HG03432 (cell line): Measurements from ENCODE around the gene CLASP2.

Experiments used
- ATAC-seq: cut with Tn5 transposase; IDR thresholded peaks from one replicate; pipeline ENCODE4 v1.9.1; 2021; ENCODE audit warnings: mild to moderate bottlenecking, moderate library complexity; ENCODE audit not compliant: unreplicated experiment

The CLASP2 gene

DNA sequence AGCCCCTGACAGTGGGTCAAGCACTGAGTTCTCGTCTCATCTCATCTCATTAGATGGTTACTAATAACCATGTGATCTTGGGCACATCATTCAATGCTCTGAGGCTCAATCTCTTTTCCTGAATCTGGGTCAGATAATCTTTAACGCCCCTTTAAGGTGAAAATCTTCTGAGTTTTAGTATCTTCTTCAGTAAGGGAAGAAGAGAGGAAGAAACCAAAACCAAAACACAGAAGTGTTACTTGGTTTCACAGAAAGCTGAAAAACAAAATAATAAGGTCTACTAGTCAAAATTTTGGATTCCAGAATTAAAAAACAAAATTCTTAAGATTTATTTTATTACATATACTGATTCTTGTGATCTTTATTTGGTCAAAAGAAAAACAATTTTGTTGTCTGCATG, 78.2 kb downstream of the CLASP2 start:
- no peak for ATAC-seq

DNA sequence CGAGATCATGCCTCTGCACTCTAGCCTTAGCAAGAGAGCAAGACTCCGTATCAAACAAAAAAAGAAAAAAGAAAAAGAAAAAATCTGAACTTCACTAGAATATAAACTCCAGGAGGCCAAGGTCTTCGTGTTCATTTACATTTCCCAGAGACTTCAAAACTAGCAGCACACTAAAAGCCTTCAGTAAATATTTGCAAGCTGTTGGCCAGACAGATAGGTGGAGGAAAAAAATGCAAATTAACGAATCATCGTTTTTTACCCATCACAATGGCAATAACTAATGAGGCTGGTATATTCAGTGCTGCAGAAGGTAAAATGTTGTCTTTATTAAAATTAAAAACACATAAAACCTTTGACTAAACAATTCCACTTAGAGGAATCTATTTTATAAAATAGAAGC, 80.6 kb downstream of the CLASP2 start:
- ATAC-seq: no peak

DNA sequence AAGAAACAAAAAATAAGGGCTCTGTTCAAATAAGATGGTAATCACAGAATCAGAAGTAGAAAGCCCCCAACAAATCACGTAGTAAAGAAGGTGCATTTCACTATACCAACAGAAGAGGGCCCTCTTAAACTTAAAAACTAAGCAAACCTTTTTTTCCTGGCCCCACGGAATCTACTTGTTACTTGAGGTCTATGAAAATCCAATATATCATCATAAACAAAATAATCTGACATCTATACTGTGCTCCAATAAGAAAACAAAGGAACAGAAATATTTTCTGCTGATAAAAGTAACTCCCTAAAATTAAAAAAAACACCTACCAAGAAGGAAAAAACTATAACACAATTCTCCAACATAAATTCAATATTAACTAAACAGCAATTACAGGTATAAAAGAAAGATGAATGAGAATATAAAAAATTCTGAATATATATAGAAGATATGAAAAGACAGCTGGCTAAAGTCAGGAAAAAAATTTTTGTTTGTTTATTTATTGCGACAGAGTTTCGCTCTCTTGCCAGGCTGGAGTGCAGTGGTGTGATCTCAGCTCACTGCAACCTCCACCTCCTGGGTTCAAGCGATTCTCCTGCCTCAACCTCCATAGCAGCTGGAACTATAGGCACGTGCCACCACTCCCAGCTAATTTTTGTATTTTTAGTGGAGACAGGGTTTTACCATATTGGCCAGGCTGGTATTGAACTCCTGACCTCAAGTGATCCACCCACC, 81.8 kb downstream of the CLASP2 start:
- ATAC-seq: no peak

DNA sequence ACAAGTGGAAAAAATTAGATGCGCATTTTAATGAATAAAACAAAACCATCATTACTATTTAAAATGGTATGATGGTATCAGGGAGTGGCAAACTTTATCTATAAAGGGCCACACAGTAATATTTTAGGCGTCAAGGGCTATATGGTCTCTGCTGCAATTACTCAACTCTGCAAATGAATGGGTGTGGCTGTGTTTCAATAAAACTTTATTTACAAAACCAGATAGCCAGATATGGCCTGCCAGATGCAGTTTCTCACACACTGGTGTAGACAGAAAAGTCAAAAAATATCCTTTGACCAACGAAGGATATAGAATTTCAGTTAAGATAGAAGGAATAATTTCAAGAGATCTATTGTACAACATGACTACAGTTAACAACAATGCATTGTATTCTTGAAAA, 83.8 kb downstream of the CLASP2 start:
- no peak for ATAC-seq

DNA sequence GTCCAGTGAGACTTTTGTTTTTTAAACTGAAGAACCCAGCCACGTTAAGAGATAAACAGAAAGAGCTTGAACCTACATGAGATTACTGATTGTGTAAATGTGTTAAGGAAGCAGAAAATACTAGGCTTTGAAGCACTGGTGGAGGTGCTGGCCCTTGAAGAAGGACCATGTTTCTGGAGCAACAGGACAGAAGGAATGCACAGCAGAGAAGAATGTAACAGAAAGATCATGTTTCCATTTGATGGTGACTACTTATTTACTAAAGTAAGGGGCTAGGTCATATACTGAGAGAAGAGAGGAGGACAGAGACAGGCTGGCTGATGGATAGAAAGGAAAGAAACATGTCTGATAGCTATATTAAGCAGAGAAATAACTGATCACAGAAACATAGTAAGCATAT, 88.8 kb downstream of the CLASP2 start:
- no peak for ATAC-seq

DNA sequence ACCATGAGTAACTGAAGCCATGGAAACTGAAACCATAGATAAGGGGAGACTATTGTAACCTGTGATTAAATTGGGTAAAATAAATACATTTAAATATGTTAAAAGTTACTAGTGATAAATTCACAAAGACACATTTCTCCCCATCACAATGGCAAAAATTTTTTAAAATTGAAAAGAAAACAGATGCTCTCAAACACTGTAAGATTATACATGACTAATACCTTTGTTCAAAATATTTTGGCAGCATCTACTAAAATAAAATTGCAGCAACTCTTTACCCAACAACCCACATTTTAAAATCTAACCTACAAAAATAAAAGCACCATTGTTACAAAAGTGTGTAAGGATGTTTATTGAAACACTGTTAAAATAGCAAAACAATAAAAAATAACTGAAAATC, 93.3 kb downstream of the CLASP2 start:
- ATAC-seq: no peak

DNA sequence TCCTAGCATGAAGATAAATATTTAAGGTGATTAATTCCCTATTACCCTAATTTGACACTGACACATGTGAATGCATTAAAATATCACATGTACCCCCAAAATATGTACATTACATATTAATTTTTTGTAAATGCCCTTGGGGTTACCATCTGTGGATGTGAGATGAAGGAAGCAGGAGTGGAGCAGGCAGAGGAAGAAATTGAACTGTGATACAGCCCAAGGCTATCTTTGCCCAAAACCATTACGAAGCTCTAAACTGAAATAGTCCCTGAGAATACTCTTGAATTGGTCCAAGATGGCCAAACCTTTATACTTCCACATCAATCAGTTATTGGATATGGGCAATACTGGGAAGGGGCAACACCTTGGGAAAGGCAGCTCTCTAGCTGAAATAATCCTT, 105.0 kb downstream of the CLASP2 start:
- ATAC-seq: no peak

DNA sequence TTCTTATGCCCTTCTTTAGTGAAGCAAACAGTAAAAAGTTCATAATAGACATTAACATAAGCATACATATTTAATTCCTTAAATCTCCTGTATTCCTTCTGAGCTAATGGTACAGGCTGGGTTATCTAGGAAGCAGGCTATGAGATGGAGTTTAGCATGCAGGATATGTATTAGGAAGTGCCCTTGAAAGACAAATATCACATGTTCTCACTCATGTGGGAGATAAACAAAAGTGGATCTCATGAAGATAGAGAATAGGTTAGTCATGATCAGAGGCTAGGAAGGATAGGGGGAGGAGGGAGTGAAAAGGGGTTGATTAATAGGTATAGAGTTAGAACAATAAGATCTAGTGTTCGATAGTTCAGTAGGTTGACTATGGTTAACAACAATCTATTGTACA, 105.4 kb downstream of the CLASP2 start:
- ATAC-seq: no peak

DNA sequence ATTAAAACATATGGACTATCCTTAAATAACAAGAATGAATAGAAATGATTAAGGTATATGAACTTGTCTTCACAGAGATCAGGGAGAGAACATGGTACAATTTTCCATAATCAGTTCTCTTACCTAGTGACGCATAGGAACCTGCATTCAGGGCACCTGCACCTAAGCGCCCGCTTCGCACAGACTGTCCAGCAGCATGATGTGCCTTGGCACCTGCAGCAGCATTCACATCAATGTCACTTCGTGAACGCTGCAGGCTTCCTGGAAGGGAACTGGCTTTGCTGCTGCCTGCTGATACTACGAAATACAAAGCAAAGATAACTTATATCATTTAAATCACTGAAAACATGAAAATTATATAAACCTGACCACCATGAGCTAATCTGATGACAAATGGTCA, 115.2 kb downstream of the CLASP2 start:
- ATAC-seq: no peak

DNA sequence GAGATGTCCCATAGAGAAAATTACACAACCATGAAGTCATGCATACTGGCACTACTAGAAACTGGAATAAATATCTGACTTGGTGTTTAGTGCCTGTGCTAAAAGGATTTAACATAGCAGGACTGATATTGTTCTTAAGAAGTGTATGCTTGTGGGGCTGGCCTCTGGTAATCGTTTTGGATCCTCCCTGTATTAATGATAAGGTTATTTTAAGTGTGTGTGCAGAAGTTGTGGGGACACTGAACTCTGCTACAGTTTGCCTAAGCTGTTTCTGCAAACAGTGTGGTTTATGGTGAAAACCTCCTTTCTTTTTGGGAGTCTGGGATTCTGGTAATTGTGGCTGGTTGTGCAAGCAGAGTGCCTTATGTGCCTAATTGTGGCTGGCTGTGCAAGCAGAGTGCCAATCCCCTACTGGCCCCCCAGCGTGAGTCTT, 120.8 kb downstream of the CLASP2 start:
- no peak for ATAC-seq

DNA sequence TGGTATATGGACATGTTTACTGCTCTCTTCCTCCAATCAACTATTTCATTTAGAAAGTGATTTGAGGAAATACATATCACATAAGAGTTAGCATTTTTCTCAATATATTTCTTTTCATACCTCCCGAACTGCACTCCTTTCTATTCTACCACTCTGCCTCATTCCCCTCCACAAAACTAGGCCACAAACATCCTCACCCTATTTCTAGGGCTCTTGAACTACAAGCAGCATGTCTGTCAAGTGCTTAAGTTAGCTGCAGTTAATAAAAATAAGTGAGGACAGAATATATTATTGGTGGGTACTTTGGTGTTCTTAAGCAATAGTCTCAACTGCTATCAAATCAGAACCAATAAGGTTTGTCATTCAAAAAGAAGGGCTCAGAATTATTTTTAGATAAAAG, 125.1 kb downstream of the CLASP2 start:
- ATAC-seq: no peak

DNA sequence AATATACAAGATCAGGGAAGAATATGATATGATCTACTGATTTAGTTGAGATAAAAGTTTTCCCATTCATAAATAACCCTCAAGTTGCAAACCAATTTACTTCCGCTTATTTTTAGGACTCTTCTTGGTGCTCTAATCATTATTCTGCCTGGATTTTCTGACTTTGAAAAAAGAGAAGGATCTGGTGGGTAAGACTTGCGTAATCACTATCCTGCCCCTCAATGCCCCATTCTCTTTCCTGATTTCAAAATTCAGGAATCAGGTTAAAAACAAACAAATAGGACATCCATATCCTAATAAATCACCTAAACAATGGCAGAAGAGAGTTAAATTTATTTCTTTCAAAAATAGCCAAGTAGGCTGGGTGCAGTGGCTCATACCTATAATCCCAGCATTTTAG, 127.5 kb downstream of the CLASP2 start:
- ATAC-seq: no peak

DNA sequence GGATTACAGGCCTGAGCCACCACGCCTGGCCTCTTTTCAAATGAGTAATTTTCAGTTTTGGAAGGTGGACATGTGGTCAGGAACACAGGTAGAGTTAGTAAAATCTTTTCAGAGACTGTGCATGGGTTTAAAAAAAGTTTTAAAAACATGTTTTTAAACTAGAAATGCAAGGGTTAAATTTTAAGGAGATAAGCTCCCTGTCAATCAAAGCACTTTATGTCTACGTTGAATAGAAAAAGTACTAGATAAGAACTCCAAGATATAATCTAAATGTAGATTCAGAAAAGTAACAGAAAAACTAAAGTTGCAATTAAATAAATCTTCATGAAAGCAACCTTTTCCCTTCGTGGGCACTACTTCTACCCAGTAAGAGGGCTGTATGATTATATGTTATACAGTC, 131.7 kb downstream of the CLASP2 start:
- ATAC-seq: no peak

DNA sequence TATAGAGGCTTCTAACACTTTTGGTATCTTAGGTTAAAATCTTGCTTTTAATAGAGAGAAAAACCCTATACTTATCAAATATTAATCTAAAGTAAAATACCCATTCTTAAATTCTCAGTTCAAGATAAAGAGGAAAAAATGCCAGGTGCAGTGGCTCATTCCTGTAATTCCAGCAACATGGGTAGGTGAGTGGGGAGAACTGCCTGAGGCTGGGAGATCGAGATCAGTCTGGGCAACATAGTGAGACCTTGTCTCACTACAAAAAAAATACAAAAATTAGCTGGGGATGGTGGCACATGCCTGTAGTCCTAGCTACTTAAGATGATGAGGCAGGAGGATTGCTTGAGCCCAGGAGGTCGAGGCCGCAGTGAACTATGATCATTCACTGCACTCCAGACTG, 135.8 kb downstream of the CLASP2 start:
- ATAC-seq: no peak

DNA sequence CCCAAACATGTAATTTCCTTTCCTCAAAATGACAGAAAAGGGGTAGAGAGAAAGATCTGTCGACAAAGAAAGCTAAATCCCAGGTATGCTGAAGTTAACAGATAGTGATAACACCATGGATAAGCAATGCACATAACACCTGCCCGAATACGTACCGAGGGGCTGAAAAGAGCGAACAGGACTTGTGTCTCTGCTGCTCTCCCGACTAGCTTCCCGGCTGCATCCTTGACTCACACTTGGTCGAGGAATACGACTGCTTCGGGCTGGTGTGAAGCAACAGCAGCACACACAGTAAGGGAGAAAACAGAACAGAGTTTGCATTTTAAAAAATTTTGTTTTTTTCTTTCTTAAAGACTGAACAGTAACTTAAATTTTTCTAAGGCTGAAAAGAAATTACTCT, 136.4 kb downstream of the CLASP2 start:
- no peak for ATAC-seq

DNA sequence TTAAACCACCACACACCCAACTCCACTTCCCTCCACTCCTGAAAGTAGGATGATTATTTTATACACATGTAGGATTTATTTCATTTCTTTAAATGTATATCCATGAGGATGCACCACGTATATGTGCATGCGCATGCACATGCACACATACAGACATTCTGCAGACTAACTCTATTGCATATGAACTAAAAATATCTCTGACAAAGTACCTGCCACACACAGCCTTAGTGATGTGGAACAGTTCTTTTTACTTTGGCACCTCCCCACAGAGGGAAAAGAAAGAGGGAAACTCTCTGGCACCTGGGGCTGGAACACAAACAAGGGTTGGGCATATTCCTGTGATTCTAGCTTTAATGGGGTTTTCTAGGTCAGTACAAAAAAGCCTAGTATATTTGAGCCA, 138.2 kb downstream of the CLASP2 start:
- no peak for ATAC-seq

DNA sequence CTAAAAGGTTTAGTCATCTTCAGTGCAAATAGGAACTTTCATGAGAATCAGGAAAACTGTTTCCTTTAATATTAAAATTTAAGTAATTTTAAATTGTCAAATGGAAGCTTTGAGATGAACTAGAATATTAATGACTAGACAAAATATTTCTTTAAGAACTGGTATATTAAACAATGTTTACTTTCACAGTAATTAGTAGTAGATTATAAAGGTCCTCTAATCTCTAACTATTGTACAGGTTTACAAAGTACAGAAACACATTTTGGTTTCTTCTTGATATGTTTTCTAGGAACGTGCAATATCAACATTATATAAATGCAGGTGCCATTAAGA, 138.9 kb downstream of the CLASP2 start:
- no peak for ATAC-seq

DNA sequence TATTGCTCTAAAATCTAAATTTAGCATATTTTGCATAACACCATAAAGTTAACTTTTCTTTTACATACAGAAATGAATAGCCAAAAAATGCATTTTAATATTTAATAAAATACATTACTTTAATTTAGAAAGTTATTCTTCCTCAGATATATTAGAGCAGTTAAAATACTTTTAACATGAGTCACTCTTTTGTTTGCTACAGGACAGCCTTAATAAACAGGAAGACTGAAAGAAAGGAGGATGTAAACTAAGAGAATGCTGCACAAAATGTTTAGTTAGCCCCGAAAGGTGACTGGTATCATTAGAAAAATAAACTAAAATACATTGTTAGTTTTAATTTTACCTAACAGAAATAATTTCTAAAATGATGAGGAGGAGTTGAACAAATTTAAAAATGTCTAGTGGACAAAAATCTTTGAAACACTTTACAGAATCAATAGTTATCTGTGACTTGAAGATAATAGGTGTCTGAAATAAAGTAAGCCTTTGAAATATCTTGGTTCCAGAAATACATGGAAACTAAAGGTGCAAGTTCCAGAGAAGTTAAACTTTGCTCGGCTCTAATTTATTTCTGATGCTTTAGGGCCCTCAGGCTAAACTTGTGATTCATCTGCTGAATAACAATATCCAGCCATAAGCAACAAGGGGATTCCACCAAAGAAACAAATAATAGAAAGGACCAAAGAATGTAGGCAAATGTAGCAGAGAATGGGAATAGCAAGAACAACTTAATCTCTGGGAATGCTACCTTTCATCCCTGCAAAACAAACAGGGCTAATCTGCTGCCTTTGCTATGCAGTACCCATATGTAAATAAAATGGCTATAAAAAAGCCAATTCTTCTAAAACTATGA, 139.5 kb downstream of the CLASP2 start:
- ATAC-seq: no peak

DNA sequence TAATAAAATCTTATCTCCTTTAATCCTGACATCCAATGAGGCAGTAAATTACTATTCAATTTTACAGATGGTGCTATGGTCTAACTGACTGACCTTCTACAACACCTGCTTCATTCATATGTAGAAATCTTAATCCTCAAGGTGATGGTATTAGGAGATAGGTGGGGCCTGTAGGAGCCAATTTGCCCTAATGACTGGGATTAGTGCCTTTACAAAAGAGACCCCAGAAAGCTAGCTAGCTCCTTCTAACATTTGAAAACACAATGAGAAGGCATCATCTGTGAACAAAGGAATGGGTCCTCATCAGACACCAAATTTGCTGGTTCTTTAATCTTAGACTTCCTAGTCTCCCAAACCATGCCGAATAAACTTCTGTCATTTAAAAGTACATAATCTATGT, 140.5 kb downstream of the CLASP2 start:
- ATAC-seq: no peak

DNA sequence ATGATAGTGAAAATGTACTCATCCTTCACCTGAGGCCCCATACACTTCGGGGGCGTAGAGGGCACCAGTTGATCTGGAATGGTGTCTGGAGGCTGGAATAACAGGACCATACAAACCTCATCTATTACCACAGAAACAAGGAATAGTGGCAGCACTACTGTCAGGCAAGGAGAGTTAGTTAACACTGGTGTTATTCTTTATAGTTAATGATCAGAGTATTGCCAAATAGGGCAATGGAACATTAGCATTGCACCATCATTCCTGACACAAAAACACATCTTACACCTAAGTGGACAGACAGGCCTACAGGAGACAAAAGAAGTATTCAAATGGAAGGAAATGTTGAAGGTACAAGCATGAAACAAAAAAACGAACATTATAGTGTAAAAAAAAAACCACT, 140.9 kb downstream of the CLASP2 start:
- no peak for ATAC-seq

DNA sequence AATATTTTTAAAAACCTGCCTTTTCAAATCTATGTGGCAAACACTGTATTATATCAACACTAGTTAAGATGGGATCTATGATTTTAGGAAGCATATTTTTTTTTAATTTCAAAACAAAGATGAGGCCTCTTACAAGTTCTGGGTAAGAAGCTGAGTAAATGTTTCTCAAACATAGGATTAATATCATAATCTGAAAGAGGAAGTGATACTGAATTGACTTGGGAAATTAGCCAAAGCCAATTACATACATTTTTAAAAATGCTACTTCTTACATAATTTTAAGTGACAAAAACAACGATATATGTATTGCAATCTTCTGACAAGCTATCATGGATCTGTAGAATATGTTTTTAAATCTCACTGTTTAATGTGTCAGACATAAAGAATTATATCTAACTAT, 142.7 kb downstream of the CLASP2 start:
- ATAC-seq: no peak

DNA sequence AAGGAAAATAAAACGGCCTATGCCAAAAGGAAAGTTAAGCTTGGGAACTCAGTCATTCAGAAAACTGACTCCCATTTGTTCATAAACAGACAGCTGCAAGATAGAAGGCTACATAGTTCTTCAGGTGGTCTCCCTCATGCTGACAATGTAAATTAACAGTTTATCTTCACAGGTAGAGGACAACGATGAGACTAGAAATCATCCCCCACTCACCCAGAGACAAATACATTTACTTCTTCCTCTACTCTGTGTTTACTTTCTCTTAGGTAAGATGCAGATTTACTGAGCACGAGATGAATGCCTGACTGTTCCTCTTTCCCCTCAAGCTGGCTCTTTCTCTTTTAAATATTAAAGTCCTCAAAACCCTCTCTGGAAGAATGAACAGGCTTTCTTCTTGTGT, 160.2 kb downstream of the CLASP2 start:
- ATAC-seq: no peak

DNA sequence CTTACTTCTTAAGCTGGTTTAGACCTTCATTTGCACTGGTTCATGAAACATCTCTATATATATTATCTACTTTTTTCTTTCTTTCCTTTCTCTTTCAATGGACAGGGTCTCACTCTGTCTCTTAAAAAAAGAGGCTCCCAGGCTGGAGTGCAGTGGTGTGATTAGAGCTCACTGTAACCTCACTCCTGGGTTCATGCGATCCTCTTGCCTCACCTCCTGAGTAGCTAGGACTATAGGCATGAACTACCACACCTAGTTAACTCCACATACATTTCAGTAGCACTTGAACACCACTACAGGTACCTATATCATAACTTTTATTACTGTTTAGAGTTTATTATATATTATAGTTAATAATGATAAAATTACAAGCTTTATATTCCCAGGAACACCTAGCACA, 160.8 kb downstream of the CLASP2 start:
- no peak for ATAC-seq
